ENCODE data around the gene ULBP2.
"Not testable (repeated sequence)": the region's sequence is repeated elsewhere in the genome, so short reads cannot be mapped to it uniquely, and the experiment has no call there.

Gene ULBP2

DNA sequence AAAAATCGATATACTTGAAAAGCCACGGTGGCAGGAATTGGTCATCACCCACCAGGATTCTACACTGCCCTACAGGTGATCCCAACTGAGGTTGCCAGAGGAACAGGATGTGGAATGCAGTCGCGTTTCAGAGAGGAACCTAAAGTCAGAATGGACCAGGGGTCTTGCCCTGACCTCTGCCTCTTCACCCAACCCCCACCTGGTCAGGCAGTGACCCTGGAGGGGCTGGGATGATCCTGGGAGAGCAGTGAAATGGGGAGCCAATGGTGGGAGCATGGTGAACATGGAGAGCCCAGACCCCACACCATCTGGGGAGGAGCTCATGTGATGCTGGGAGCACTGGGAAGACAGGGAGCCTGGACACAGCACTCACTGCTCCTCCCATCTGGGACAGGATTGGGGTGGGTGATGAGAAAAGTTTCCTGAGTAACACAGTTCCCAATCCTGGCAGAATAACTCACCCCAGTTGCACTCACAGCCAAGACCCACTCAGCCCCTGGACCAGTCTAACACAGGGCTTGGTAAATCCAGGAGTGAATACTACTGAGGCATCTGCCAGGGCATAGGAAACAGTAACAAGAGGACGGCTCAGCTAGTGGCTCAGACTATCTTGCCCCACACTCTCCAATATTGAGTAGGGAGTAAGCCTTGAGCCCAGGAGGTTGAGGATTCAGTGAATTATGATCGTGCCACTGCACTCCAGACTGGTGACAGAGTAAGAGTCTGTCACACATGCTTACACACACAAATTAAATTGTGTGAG, 1.7 kb upstream of the ULBP2 start:
- intact Hi-C loops (cut with DNase I; ENCODE audit: low total_unique reads): loop anchor here (2.0 kb wide), 1 partner anchor 23 kb away; the partner anchor contains the start of gene ULBP1
- H3K4me1 ChIP-seq: peaks cover 0 to 27% (median 25%) of the 10 kb centered on the region in 4 donors

GRCh38 chr6:149940672-149940982, 1.2 kb upstream of the ULBP2 start:
- Histone ChIP-seq H3K36me3 (no peaks in the 10 kb centered on the region), H3K4me3 (no peak overlapping the region), H3K27me3 (peaks cover 19 to 72% of the 10 kb centered on the region in 2 donors), H3K9me3 (no peaks in the 10 kb centered on the region), H3K4me1 (peaks cover 0 to 27% (median 25%) of the 10 kb centered on the region in 4 donors), H3K27ac (no peak overlapping the region)
- intact Hi-C loops (cut with DNase I; ENCODE audit: low total_unique reads): no loop called here
- DNase-seq: peak in 1 of 2 donors; percentile 57
- TF ChIP-seq, protein P1, sequence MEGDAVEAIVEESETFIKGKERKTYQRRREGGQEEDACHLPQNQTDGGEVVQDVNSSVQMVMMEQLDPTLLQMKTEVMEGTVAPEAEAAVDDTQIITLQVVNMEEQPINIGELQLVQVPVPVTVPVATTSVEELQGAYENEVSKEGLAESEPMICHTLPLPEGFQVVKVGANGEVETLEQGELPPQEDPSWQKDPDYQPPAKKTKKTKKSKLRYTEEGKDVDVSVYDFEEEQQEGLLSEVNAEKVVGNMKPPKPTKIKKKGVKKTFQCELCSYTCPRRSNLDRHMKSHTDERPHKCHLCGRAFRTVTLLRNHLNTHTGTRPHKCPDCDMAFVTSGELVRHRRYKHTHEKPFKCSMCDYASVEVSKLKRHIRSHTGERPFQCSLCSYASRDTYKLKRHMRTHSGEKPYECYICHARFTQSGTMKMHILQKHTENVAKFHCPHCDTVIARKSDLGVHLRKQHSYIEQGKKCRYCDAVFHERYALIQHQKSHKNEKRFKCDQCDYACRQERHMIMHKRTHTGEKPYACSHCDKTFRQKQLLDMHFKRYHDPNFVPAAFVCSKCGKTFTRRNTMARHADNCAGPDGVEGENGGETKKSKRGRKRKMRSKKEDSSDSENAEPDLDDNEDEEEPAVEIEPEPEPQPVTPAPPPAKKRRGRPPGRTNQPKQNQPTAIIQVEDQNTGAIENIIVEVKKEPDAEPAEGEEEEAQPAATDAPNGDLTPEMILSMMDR (IDR thresholded peaks at IDR 0.05): no peak

More for the DNA sequence above, 1.7 kb upstream of the ULBP2 start:
- Histone ChIP-seq H3K36me3 (no peaks in the 10 kb centered on the region), H3K4me3 (no peak overlapping the region), H3K27ac (no peak overlapping the region), H3K9me3 (no peaks in the 10 kb centered on the region), H3K27me3 (peaks cover 19 to 77% of the 10 kb centered on the region in 2 donors)
- TF ChIP-seq, protein P1 (IDR thresholded peaks at IDR 0.05): no peak
- peak in 1 of 2 donors; percentile 41 for DNase-seq

- intact Hi-C loops (cut with DNase I; ENCODE audit: low total_unique reads): no loop called here
- no peak for DNase-seq
- peaks cover 0 to 27% (median 25%) of the 10 kb centered on the region in 4 donors for H3K4me1 ChIP-seq
- H3K36me3 ChIP-seq: no peaks in the 10 kb centered on the region
- no peaks in the 10 kb centered on the region for H3K9me3 ChIP-seq
- TF ChIP-seq, protein P1 (IDR thresholded peaks at IDR 0.05): no peak
- peaks cover 16 to 54% of the 10 kb centered on the region in 2 donors for H3K27me3 ChIP-seq
- H3K4me3 ChIP-seq: peak overlapping the region; percentile 43 to 61
- H3K27ac ChIP-seq: no peak overlapping the region
Measured at GRCh38 chr6:149942461-149942829, 631 bp downstream of the ULBP2 start.

DNA sequence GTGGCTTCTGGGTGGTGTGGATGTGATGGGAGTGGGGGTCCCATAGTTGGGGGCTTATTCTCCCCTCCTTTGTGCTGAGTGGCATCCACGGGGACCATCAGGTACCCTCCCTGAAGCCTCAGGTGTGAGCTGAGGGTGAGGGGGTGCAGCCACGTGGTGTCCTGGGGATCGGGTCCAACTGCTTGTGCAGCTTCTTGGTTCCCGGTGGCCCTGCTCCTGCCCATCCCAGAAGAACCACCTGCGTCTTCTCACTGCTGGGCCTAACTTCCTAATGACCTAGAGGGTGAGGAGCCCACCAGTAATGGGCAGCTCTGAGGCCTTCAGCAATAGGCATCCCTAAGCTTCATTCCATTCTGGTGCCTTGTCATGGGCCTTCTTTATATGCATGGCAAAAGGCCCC, 1.5 kb downstream of the ULBP2 start:
- H3K27ac ChIP-seq; H3K36me3 ChIP-seq; intact Hi-C loops (cut with DNase I; ENCODE audit: low total_unique reads); H3K9me3 ChIP-seq; DNase-seq; H3K4me3 ChIP-seq: not testable (repeated sequence)
- Histone ChIP-seq H3K4me1 (peaks cover 0 to 25% (median 22%) of the 10 kb centered on the region in 4 donors), H3K27me3 (peaks cover 15 to 52% of the 10 kb centered on the region in 2 donors)

GRCh38 chr6:149945276-149945675, 3.5 kb downstream of the ULBP2 start:
- intact Hi-C loops (cut with DNase I; ENCODE audit: low total_unique reads); H3K4me3 ChIP-seq; DNase-seq; H3K9me3 ChIP-seq; H3K36me3 ChIP-seq; H3K27ac ChIP-seq: not testable (repeated sequence)
- H3K4me1 ChIP-seq: peaks cover 0 to 17% (median 15%) of the 10 kb centered on the region in 4 donors
- H3K27me3 ChIP-seq: peaks cover 0 to 47% of the 10 kb centered on the region in 2 donors

DNA sequence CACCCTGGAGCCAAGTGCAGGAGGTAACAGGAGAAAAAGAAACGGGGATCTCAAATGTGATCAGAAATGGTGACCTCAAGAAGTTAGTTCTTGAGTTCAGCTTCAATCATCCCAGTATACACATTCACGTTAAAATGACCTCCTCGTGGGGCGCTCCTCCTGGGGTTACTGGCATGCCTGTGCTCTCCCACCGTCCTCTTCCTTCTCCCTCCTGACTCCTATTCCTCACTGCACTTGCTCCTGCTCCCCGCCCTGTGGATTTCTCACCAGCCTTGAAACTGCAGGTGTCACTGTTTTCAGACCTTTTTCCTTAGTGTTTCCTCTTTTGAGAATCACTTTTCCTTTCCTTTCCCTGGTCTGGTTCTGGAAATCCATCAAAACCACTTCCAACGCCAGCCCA, 4.8 kb downstream of the ULBP2 start:
- H3K36me3 ChIP-seq; H3K9me3 ChIP-seq; H3K4me1 ChIP-seq; intact Hi-C loops (cut with DNase I; ENCODE audit: low total_unique reads); H3K4me3 ChIP-seq; H3K27ac ChIP-seq; DNase-seq: not testable (repeated sequence)
- H3K27me3 ChIP-seq: peaks cover 0 to 47% of the 10 kb centered on the region in 2 donors

- H3K4me3 ChIP-seq; H3K9me3 ChIP-seq; H3K36me3 ChIP-seq; H3K27ac ChIP-seq; intact Hi-C loops (cut with DNase I; ENCODE audit: low total_unique reads); DNase-seq; H3K4me1 ChIP-seq: not testable (repeated sequence)
- peaks cover 0 to 47% of the 10 kb centered on the region in 2 donors for H3K27me3 ChIP-seq
Measured at GRCh38 chr6:149947533-149947932, 5.7 kb downstream of the ULBP2 start.
